ENCODE measurements around the gene STXBP1.

GRCh38 chr9:127711226-127711701, 99.2 kb downstream of the STXBP1 start:
- TF ChIP-seq SMARCA5 (IDR thresholded peaks at IDR 0.05), result no peak
- no peak for TF ChIP-seq CTCF (IDR thresholded peaks at IDR 0.05 in 2 of 3, conservative IDR thresholded peaks at IDR 0.05 in 1 of 3; ENCODE audit: insufficient read depth in 2 of 3, low read depth in 1 of 3, low read length in 3 of 3)

All from K562 (cell line).